ENCODE data around the gene EDA.

The EDA gene

DNA sequence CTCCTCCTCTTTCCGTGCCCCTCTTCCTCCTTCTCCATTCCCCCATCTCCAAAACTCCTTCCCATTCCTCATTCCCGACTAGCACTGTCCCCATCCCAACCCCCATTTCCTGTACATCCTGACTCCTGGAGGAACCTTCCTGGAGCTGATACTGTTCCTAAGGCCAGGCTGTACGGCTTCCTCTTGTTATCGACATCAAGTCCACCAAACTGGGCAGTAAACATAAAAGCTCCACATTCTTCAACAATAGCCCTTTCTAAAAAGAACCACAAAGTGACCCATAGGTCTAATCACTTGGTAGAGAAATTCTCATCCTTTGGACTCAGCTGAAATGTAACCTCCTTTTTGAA lies 410.9 kb downstream of the EDA start:
- no peak for DNase-seq (ENCODE audit: low read depth)

DNA sequence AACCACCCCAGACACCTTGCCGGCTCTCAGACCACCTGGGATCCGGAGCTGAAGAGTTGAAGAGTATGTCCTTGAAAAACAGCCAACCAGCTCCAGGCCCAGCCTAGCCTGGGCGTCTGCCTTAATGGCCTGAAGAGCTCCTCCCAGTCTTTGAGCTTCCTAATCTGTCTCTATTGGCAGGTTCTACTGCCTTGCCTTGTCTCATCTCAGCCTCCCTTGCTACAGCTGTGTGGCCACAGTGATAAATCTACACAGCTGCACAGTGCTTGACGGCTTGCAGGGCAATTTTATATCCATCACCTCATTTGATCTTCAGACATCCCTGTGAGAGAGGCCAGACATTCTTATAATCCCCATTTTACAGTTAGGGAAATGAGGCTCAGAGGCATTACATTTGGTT lies 413.9 kb downstream of the EDA start:
- DNase-seq (ENCODE audit: low read depth): no peak

DNA sequence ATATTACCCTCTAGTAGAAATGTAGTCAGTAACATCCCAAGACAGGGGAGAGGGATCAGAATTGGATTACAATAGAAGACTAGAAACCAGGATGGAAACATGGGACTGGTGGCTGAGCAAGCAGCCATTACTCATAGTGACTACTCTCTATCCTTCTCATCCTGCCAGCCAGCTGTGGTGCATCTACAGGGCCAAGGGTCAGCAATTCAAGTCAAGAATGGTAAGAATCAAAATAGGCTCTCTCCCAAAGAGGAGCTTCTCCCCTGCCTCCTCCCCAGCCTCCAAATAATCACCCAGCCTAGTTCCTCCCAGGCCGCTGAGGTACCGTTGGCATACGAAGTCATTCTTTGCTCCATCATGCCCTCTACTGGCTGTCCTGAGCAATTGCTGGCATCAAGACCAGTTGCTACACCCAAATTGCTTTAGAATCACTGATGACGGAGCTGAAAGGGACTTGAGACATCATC lies 414.4 kb downstream of the EDA start:
- peak; percentile 4 for DNase-seq (ENCODE audit: low read depth)

DNA sequence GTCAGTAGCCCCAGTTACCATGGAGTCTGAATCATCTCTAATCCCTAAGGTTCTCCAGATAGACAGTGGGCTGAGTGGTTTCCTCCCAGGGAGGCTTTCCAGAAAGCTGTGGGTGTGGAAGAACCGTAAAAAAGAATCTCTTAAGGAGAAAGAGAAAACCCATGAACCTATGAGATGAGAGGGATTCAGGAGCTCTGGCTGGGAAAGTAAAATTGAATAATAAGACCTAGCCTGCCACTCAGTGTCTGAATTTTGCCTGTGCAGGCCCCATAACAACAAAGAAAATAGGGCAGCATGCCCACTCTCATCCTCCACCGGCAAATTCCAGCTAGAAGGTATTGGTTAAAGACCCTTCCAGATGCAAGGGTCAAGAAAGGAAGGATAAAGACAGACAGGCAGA lies 416.9 kb downstream of the EDA start:
- no peak for DNase-seq (ENCODE audit: low read depth)

DNA sequence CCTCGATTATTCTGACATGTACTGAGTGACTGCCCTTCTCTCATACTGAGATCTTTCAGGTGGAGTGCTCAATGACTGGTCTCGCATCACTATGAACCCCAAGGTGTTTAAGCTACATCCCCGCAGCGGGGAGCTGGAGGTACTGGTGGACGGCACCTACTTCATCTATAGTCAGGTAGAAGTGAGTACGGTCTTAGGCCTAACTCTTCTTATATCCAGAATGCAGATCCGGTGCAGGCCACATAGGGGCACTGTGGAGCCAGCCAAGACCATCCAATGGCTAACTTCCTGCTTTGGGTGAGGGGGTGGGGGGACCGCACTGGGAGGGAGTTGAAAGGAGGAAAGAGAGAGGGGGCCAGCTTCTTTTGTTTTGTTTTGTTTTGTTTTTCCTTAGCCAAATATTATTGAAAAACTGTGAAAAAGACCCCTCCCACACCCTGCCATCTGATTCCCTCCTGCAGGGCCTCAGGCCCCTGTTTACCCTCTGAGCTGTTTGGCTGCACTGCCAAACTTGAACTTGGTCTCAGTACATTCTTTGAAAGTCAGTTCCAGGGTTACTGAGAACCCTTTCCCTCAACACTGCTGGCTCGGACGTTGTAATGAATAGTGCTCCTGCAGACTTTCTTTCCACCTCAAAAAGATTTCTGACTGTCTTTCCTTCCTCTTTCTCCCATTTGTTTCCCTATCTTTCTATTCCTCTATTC lies 417.6 kb downstream of the EDA start:
- DNase-seq (ENCODE audit: low read depth): no peak

DNA sequence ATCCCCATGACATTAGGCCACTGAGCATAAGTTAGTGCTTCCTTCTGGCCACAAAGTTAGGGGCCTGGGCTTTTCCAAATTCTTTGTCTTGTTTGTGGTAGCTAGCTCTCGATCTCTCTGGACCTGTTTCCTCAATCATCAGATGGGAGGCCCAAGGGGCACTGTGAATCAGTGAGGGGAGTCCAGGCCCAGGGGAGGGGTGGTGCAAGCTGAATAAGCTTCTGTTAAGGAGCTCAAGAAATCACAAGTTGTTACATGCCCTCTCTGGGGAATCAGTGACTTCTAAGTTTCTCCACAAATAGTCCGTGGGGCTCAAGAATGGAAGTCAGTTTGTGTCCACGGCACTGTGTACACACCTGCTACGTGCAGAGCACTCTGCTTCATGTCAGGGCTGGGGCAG lies 418.7 kb downstream of the EDA start:
- DNase-seq (ENCODE audit: low read depth): no peak

DNA sequence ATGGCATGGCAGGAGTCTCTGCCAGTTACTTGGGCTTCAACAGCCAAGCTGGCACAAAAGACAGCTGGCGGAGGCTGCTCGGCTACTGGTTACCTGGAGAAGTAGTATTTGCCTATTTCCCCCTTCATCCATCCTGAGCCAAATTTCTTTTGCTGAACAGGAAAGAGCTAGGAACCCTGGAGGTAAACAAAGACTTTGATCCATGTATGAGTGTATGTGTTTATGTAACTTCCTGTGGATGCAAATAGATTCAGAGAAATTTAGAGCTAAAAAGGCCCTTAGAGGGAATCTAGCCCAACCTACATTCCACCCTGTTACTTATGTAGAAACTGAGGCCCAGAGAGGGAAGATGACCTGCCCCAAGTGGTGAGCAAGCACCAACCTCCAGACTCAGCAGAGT lies 422.6 kb downstream of the EDA start:
- no peak for DNase-seq (ENCODE audit: low read depth)

DNA sequence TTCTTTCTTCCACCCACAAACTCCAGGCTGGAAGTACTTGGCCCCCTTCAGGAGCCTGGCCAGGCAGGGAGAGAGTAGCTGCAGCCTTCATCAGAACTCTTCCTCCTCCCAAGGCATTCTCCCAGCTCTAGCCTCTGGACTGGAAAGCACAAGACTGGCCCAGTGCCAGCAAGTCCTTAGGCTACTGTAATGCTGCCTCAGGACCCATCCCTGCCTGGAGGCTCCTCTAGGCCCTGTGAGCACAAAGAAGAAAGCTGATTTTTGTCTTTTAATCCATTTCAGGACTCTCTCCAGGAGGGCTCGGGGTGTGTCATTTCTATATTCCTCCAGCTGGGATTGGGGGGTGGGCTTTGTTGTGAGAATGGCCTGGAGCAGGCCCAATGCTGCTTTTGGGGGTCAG lies 423.0 kb downstream of the EDA start:
- DNase-seq (ENCODE audit: low read depth): no peak

DNA sequence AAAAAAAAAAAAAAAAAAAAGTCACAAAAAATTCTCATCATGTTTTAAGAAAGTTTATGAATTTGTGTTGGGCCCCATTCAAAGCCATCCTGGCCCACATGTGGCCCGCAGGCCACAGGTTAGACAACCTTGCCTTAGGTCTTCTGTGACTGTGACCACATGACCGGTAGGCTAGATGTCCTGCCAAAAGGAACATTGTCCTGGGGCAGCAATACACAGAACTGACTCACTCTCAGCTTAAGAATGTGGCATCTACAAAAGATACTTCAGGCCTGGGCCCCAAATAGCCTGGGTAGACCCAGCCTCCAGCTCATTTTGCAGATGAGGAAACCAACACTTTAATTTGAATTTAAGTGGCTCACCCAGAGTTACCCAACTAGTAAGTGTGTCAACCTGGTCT lies 423.8 kb downstream of the EDA start:
- no peak for DNase-seq (ENCODE audit: low read depth)

DNA sequence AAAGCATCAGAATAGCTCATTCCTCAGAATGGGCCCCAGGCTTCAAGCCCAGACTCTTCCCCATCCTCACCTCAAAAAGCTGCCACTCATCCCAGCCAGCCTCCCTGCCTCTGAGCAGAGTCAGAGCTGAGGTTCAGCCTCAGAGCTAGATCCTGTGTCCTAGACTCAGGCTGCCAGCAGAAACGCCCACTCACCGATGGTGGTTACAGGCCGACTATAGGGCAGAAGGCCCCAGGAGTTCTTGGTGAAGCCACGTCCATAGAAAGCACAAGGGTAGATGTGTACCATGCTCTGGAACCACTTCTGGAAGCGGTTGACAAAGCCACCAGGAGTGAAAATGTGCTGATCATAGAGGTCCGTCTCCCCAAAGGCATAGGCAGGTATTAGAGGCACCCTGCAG lies 426.1 kb downstream of the EDA start:
- DNase-seq (ENCODE audit: low read depth): no peak

DNA sequence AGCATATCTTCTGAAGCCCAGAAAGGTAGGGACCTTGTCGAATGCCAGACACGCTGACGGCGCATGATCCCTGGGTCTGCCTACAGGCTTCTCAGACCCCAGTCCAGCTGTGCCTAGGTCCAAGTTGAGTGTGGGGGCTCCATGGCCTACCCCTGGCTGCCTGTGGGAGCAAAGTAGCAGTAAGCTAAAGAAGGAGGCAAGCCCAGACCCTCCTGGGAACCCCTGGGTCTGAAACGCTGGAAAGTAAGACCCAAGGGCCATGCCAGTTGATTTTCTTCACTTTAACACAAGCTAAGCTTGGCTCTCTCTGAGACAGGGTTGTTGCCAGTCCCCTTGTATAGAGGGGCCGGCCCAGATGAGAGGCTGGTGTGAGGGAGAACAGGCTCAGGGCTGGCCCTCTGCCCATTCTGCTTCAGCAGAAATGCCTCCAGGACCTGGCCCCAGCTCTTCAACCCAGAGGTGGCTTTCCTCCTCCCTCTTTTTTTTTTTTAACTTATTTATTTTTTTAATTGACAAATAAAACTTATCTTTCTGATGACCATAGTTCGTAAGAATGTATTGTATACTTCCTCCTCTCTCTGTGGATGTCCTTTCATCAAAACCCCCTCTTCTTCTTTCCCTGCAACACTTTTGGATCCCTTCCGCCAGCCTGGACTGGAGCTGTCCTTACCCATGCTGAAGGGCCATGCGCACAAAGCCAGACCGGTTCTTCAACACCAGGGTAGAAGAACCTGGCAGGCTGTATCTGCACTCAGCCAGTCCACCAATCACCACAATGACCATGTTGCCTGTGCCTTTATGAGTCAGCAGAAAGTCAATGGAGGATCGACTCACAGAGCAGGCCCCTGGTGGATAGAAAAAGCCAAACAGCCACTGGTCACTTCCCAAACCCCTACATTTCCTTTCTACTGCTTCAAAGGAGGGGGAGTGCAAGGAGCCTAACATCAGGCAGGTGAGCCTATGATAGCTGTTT lies 426.8 kb downstream of the EDA start:
- no peak for DNase-seq (ENCODE audit: low read depth)

DNA sequence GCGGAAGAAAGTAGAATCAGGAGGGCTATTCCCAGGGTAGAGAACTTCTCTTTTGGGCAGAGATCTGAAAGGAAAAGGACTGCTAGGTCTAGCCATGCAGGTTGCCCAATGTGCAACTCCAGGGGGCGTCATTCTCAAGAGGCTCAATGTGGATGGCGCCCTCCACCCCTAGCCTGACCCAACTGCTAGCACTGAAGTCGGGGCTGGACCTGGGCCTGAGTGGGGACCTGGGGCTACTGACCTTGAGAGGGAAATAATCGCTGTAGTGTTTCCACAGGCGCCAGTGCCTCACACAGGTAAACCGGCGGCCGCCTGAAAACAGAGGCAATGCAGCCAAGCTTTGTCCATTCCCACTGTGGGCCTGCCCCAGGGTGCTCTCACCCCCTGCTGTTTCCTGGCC lies 427.8 kb downstream of the EDA start:
- DNase-seq (ENCODE audit: low read depth): no peak

DNA sequence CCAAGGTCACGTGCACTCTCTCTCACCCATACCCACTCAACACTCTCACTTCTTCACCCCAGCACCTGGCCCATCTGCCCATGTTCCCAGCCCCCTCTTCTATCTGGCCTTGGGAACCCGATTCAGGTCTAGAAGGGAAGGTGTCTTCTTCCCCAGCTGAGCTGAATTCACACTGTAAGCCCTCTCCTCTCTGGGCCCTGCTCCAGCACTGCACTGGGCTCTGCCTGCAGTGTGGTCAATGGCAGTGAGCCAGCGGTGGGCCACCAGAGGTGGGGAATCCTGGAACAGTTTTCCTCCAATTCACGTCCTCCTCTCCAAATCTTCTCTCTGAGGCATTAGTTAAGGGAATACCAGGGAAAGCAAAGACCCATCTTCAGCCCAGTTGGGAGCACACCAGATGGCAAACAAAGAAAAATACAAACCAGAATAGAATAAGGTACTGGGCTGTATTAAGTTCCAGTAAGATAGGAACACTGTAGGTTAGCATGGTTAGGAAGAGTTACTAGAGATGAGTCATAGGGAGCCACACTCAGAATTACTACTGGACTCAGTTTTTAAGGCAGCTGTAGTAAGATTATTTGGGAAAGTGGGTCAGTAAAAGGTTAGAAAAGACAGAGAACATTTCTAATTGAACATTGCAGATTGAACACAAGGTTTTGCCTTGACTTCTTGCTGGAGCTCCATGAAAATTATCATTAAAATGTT lies 428.8 kb downstream of the EDA start:
- DNase-seq (ENCODE audit: low read depth): no peak

DNA sequence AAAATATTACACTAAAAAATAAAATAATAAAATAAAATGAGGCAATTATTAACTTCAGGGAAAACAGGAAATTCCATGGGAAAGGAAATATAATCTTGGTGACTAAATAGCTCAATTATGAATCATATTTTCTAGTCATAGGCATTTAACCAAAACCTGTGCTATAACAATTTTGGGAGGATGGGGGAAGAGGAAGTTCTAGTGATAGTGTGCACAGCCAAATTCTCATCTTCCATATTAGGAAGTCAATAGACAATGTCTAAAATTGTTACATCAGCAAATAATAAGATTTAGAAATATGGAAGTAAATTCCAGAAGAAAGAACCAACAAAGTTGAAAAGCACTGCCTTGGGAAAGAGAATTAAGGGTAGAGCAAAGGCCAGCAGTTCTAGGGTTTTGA lies 431.1 kb downstream of the EDA start:
- no peak for DNase-seq (ENCODE audit: low read depth)

DNA sequence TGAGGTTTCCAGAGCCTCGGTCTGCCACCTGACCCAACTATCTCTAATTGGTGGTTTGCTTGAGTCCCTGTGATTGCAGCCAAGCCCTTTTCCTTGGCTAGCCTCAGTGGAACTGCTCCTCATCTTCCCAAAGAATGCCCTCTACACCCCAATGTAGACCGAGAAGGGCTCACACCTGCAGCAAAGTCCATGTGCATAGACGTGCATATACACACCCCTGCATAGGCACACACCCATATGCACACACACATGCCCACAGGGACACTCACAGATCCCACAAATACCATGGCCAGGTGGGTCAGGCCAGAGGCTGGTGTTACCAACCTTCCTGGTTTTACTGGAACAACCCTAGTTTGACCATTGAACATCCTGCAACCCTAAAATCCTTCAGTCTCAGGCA lies 433.5 kb downstream of the EDA start:
- no peak for DNase-seq (ENCODE audit: low read depth)

DNA sequence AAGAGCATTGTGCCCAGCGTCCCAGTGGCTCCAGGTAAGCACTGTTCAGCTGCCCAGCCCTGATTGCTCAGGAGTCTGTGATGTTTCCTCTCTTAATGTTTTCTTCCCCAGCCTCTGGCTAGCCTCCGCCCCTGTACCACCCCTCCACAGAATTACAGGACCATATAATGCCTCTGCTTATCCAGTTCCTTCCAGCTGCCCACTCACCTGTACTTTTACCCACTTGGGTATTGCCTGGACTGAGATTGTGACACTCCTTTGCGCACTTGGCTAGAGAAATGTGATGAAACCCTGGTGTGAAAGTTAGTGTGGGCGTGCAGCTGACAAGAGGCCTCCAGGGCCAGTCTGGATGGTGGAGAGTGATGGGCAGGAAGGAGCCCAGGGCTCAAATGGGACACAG lies 434.0 kb downstream of the EDA start, which contains the start of gene AWAT2:
Gene AWAT2, minus strand, starts transcription at position 14 of the 400 bp plus-strand sequence. Its CDS starts 6 bp downstream, at position 8.
- no peak for DNase-seq (ENCODE audit: low read depth)

DNA sequence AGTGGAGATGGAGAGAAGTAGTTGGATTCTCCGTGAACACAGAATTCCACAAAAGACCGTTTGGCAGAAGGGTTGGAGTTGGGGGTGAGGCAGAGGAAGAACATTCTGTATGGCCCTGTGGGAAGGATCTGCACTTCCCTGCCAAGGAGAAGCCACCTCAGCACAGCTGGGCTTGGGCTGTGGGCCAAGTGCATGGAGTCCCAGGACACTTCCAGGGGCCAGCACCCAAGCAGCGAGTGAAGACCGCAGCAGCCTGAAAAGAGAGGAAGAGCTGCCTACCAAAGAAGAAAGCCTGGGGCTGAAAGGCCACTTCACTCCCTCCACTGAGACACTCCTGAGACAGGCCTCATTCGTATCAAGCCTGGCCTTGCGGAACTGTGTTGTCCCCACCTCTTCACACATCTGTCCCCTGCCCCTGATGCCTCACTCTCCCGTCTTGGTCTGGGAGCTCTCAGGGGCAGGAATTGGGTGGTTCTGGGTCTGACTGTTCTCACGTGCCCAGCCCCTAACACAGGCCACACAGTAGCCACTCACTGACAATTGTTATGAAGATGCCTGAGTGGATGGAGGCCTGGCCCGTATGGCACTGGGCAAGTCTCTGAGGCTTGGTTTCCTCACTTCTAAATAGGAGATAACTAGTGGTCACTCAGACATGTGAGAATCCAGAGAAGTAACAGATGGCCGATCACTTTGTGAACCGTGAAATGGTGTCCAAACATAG lies 437.1 kb downstream of the EDA start:
- no peak for DNase-seq (ENCODE audit: low read depth)

DNA sequence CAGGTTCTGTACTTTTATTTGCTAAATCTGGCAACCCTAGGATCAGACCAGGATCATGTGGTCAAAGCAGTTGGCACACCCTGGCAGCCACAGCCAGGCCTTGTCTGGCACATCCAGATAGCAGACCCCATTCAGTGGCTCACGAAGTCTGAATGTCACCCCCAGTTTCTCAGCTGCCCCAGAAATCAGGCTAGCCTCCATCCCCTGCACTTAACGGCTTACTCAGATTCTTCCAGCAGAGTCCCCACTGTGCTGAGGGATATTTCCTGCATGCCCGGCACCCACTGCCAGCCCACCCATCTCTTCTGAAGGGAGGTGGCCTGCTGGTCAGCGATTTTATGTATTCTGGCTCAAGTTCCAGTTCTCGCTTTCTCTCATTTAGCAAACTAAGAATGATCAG lies 438.5 kb downstream of the EDA start:
- DNase-seq (ENCODE audit: low read depth): no peak

DNA sequence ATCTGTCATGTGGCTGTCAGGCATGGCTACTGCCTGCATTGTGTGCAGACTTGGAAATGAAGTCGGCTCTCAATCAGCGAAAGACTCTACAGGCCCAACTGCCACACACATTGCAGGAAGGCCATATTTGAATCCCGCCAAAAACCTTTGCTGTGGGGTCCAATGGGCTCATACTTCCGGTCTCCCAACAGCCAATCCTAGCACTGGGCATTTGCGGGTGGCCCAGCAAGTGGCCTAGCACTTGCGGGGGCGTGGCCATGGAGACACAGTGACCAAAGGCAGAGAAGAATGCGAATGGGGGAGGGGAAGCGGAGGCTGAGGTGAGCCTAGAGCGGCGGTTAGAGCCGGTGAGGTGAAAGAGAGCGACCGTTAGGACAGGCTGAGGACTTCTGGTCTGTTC lies 446.2 kb downstream of the EDA start, which contains the start of gene OTUD6A:
Gene OTUD6A, plus strand, starts transcription at position 382 of the 400 bp plus-strand sequence. CDS start 68 bp downstream, outside the sequence.
- no peak for DNase-seq (ENCODE audit: low read depth)

DNA sequence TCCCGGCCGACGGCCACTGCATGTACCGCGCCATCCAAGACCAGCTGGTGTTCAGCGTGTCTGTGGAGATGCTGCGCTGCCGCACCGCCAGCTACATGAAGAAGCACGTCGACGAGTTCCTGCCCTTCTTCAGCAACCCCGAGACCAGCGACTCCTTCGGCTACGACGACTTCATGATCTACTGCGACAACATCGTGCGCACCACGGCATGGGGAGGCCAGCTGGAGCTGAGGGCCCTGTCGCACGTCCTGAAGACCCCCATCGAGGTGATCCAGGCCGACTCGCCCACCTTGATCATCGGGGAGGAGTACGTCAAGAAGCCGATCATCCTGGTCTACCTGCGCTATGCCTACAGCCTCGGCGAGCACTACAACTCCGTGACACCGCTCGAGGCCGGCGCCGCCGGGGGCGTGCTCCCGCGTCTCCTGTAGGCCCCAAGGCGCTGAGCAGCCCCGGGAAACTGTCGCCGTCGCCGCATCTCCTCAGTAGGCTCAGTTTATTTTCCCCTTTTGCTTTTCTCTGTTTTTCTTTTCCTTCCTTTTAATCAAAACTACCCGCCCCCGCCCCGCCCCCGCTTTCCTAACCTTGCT lies 447.1 kb downstream of the EDA start:
- no peak for DNase-seq (ENCODE audit: low read depth)

DNA sequence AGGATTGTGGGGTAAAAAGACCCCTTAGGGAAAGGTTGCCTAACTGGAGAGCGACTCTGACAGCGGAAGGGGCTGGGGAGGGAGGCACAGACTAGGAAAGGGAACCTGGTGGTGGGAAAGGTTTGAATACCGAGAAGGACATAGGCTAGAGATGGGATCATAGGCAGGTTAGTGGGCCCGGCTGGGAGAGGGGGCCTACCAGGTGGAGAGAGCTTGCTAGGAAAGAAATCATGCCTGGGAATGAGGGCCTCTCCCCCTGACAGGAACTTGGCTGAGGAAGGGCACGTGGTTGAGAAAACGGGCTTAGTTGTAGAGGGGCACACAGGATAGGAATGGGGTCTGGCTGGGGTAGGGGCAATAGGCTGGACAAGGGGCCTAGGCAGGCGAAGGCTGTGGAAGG lies 450.7 kb downstream of the EDA start:
- no peak for DNase-seq (ENCODE audit: low read depth)

All from stimulated activated CD8-positive, alpha-beta memory T cell treated with anti-CD3 and anti-CD28 coated beads, Interleukin-12 subunit alpha, Interleukin-12 subunit beta, amount 100 ng/mL, for 1 hour (primary cell).